CD4-positive, alpha-beta T cell treated with Interleukin-12 subunit alpha and Interleukin-12 subunit beta, for 1 hour (primary cell): ENCODE results near the gene FAM177B.

Source experiments
- DNase-seq: peaks from one replicate; pipeline ENCODE4 v3.0.0-alpha.2; 2020

Gene FAM177B

GRCh38 chr1:222736972-222737371 is at the start of gene FAM177B:
TSS of gene FAM177B (plus strand) at chr1:222737202. CDS start at chr1:222746546, 9,344 bp downstream.
- DNase-seq: no peak

GRCh38 chr1:222691016-222691415 is 46.0 kb upstream of the FAM177B start:
- no peak for DNase-seq

- DNase-seq: no peak
Measured at GRCh38 chr1:222694927-222695326, 42.1 kb upstream of the FAM177B start.

GRCh38 chr1:222696741-222697140 is 40.3 kb upstream of the FAM177B start:
- no peak for DNase-seq

- DNase-seq: no peak
Measured at GRCh38 chr1:222697203-222697602, 39.8 kb upstream of the FAM177B start.

GRCh38 chr1:222697826-222698225 is 39.2 kb upstream of the FAM177B start:
- DNase-seq: no peak

GRCh38 chr1:222702210-222702609 is 34.8 kb upstream of the FAM177B start:
- no peak for DNase-seq

- DNase-seq: no peak
Measured at GRCh38 chr1:222704260-222704659, 32.7 kb upstream of the FAM177B start.

GRCh38 chr1:222706815-222707214 is 30.2 kb upstream of the FAM177B start:
- DNase-seq: no peak

GRCh38 chr1:222709700-222710153 is 27.3 kb upstream of the FAM177B start:
- DNase-seq: no peak

- peak; percentile 70 for DNase-seq
Measured at GRCh38 chr1:222711319-222712252, 25.4 kb upstream of the FAM177B start.

- DNase-seq: peak; percentile 94
Measured at GRCh38 chr1:222712253-222713090, 24.5 kb upstream of the FAM177B start, which contains the start of the genes AIDA and BROX. TSS of gene AIDA (minus strand) at chr1:222712491. CDS start at chr1:222712317, 174 bp downstream. TSS of gene BROX (plus strand) at chr1:222712564. CDS start at chr1:222715700, 3,136 bp downstream.

- DNase-seq: peak; percentile 95
Measured at GRCh38 chr1:222713091-222713961, 23.7 kb upstream of the FAM177B start.

GRCh38 chr1:222716393-222716792 is 20.6 kb upstream of the FAM177B start:
- no peak for DNase-seq

- no peak for DNase-seq
Measured at GRCh38 chr1:222728746-222729145, 8.3 kb upstream of the FAM177B start.

GRCh38 chr1:222730866-222731265 is 6.1 kb upstream of the FAM177B start:
- DNase-seq: no peak

- no peak for DNase-seq
Measured at GRCh38 chr1:222732216-222733159, 4.5 kb upstream of the FAM177B start.

- no peak for DNase-seq
Measured at GRCh38 chr1:222734740-222735139, 2.3 kb upstream of the FAM177B start.

- DNase-seq: no peak
Measured at GRCh38 chr1:222736470-222736869, 532 bp upstream of the FAM177B start.

GRCh38 chr1:222739465-222739864 is 2.5 kb downstream of the FAM177B start:
- no peak for DNase-seq

- DNase-seq: no peak
Measured at GRCh38 chr1:222739929-222740328, 2.9 kb downstream of the FAM177B start.
